ENCODE results near the gene SIGLEC12. TPM values are rescaled to one million over a fixed set of nuclear protein-coding genes. Genes with fewer than 3 reads are reported as not detected.

The SIGLEC12 gene
- total and polyA plus RNA-seq, 2 donors (not counting 1 experiment from before 2014, with no cell fraction given) = 0.24 TPM; not detected in 1

DNA sequence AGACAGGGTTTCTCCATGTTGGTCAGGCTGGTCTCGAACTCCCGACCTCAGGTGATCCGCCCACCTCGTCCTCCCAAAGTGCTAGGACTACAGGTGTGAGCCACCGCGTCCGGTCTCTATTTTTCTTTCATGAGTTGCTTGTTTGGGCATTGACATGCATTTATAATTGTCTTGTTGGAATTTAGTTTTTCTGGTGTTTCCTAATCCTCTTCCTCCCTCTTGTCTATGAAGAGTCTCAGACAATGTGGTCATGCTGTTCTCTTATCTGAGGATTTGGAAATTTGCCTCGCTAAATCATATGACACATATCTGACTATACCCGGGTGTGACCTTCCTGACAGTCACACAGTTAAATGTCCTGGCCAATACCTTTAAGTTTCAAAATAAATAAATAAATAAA lies 30.6 kb downstream of the SIGLEC12 start:
- DNase-seq = no peak
- peaks cover 0 to 2% (median 0%) of the 10 kb centered on the region in 3 donors for H3K9me3 ChIP-seq (ENCODE audit: control extremely low read depth in 1 of 3, control insufficient read depth in 2 of 3, insufficient read depth in 1 of 3, low read length in 2 of 3)
- H4K20me1 ChIP-seq (ENCODE audit: control insufficient read depth, insufficient read depth, low read length, poor library complexity, severe bottlenecking) = no peaks in the 10 kb centered on the region
- no peaks in the 10 kb centered on the region for H3K36me3 ChIP-seq (replicated peaks in 1 of 2; ENCODE audit: control extremely low read depth in 1 of 2, control insufficient read depth in 1 of 2, extremely low read depth in 1 of 2, insufficient read depth in 2 of 2, low read length in 1 of 2)
- no peak overlapping the region for H3K9ac ChIP-seq (ENCODE audit: low read length)
- no peak overlapping the region for H3K27ac ChIP-seq (ENCODE audit: low read length in 2 of 2)
- H3K4me2 ChIP-seq (replicated peaks; ENCODE audit: low read depth, low read length, poor library complexity, severe bottlenecking) = no peak overlapping the region
- H3K27me3 Mint-ChIP-seq = peaks cover 36% of the 10 kb centered on the region
- no peak for ATAC-seq (ENCODE audit: low read depth)
- POLR2A ChIA-PET = no interaction called here
- H3K4me1 ChIP-seq (ENCODE audit: control insufficient read depth in 2 of 2, insufficient read depth in 2 of 2, low read length in 2 of 2) = peaks cover 4 to 5% of the 10 kb centered on the region in 2 donors
- WGBS (ENCODE audit: insufficient coverage) = no CpG with 5 or more reads among the region's 9 CpGs
- intact Hi-C loops (cut with micrococcal nuclease) = loop anchor here (5.0 kb wide), 1 partner anchor 101 kb away; the partner anchor contains the start of gene ZNF175
- H3K27ac Mint-ChIP-seq = no peak overlapping the region
- H3K4me3 Mint-ChIP-seq = no peak overlapping the region
- no peak overlapping the region for H2AFZ ChIP-seq (ENCODE audit: insufficient read depth, low read depth, low read length, poor library complexity, severe bottlenecking)
- peaks cover 4% of the 10 kb centered on the region for H3K4me1 Mint-ChIP-seq
- TF ChIP-seq, protein P1, sequence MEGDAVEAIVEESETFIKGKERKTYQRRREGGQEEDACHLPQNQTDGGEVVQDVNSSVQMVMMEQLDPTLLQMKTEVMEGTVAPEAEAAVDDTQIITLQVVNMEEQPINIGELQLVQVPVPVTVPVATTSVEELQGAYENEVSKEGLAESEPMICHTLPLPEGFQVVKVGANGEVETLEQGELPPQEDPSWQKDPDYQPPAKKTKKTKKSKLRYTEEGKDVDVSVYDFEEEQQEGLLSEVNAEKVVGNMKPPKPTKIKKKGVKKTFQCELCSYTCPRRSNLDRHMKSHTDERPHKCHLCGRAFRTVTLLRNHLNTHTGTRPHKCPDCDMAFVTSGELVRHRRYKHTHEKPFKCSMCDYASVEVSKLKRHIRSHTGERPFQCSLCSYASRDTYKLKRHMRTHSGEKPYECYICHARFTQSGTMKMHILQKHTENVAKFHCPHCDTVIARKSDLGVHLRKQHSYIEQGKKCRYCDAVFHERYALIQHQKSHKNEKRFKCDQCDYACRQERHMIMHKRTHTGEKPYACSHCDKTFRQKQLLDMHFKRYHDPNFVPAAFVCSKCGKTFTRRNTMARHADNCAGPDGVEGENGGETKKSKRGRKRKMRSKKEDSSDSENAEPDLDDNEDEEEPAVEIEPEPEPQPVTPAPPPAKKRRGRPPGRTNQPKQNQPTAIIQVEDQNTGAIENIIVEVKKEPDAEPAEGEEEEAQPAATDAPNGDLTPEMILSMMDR (IDR thresholded peaks at IDR 0.05) = no peak
- no peak overlapping the region for H3K4me3 ChIP-seq (ENCODE audit: control extremely low read depth in 1 of 5, extremely low read depth in 1 of 5, insufficient read depth in 1 of 5, low read depth in 2 of 5, low read length in 4 of 5)
- no peaks in the 10 kb centered on the region for H3K79me2 ChIP-seq (ENCODE audit: control insufficient read depth, insufficient read depth, low read length)
- peaks cover 0 to 11% (median 1%) of the 10 kb centered on the region in 4 experiments for H3K27me3 ChIP-seq (replicated peaks in 1 of 4; ENCODE audit: control extremely low read depth in 1 of 4, control insufficient read depth in 3 of 4, insufficient read depth in 4 of 4, low read length in 3 of 4)
- no peaks in the 10 kb centered on the region for H3K9me3 Mint-ChIP-seq (ENCODE audit: insufficient read depth)
- CTCF ChIA-PET = interaction anchor here (1.0 to 19.1 kb wide), 12 partner anchors 8 to 187 kb away, joined by 3 to 681 read pairs (median 8); partner anchors contain the start of gene SIGLEC10

DNA sequence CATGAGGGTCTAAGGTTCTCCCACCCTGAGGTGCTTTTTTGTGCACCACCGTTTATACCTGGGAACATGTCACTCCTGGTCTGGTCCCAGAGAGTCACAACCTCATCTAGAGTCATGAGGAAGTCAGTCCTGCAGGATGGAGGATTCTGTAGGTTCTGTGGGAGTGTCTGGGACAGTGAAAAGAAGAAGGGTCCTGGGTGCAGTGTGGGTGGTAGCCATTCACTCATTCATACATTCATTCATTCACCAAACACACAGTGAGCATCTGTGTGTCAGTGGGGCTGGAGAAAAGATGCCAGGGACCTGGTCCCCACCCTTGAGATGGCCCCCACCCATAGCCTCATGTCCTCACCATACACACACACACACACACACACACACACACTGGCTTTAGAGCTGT lies 32.0 kb downstream of the SIGLEC12 start:
- Histone ChIP-seq H3K79me2 (ENCODE audit: control insufficient read depth, insufficient read depth, low read length) (no peaks in the 10 kb centered on the region), H3K36me3 (replicated peaks in 1 of 2; ENCODE audit: control extremely low read depth in 1 of 2, control insufficient read depth in 1 of 2, extremely low read depth in 1 of 2, insufficient read depth in 2 of 2, low read length in 1 of 2) (no peaks in the 10 kb centered on the region), H3K27ac (ENCODE audit: low read length in 2 of 2) (no peak overlapping the region), H3K4me1 (ENCODE audit: control insufficient read depth in 2 of 2, insufficient read depth in 2 of 2, low read length in 2 of 2) (peaks cover 4 to 5% of the 10 kb centered on the region in 2 donors), H3K9ac (ENCODE audit: low read length) (no peak overlapping the region), H3K9me3 (ENCODE audit: control extremely low read depth in 1 of 3, control insufficient read depth in 2 of 3, insufficient read depth in 1 of 3, low read length in 2 of 3) (no peaks in the 10 kb centered on the region), H3K27me3 (replicated peaks in 1 of 4; ENCODE audit: control extremely low read depth in 1 of 4, control insufficient read depth in 3 of 4, insufficient read depth in 4 of 4, low read length in 3 of 4) (peaks cover 0 to 8% (median 2%) of the 10 kb centered on the region in 4 experiments), H3K4me2 (replicated peaks; ENCODE audit: low read depth, low read length, poor library complexity, severe bottlenecking) (no peak overlapping the region), H4K20me1 (ENCODE audit: control insufficient read depth, insufficient read depth, low read length, poor library complexity, severe bottlenecking) (no peaks in the 10 kb centered on the region), H3K4me3 (ENCODE audit: control extremely low read depth in 1 of 5, extremely low read depth in 1 of 5, insufficient read depth in 1 of 5, low read depth in 2 of 5, low read length in 4 of 5) (no peak overlapping the region), H2AFZ (ENCODE audit: insufficient read depth, low read depth, low read length, poor library complexity, severe bottlenecking) (no peak overlapping the region)
- 100% methylated on average over 1 of the region's 1 CpG for WGBS (ENCODE audit: insufficient coverage)
- Mint-ChIP-seq H3K9me3 (ENCODE audit: insufficient read depth) (no peaks in the 10 kb centered on the region), H3K27me3 (peaks cover 43% of the 10 kb centered on the region), H3K27ac (no peak overlapping the region), H3K4me3 (no peak overlapping the region), H3K4me1 (peaks cover 4% of the 10 kb centered on the region)
- intact Hi-C loops (cut with micrococcal nuclease) = loop anchor here (5.0 kb wide), 1 partner anchor 103 kb away; the partner anchor contains the start of gene ZNF175
- POLR2A ChIA-PET = no interaction called here
- TF ChIP-seq EZH2 (IDR thresholded peaks at IDR 0.05; ENCODE audit: borderline replicate concordance, insufficient read depth, low read depth, low read length, poor library complexity, severe bottlenecking) = no peak
- TF ChIP-seq, protein P1 (IDR thresholded peaks at IDR 0.05) = no peak
- ATAC-seq (ENCODE audit: low read depth) (no peak), DNase-seq (no peak)
- CTCF ChIA-PET = interaction anchor here (2.7 to 19.1 kb wide), 2 partner anchors 46 to 188 kb away, joined by 7 to 681 read pairs; no protein-coding TSS in a partner anchor
